Vagina (tissue), 2 donors: Measurements from ENCODE around the gene TAF3. TPM values are rescaled to one million over a fixed set of nuclear protein-coding genes. Genes with fewer than 3 reads are reported as not detected.

ENCODE experiments used
- DNase-seq, 2 donors: peaks; one replicate each; pipeline ENCODE4 v3.0.0-alpha.2; 2017; ENCODE audit errors: extremely low spot score in 2 of 2
- H3K27ac ChIP-seq: fragments of 200-600 bp; sonication (generic); one replicate; pipeline ENCODE4 v1.5.1; 2019
- H3K27me3 ChIP-seq: fragments of 200-600 bp; sonication (generic); one replicate; pipeline ENCODE4 v1.5.1; 2019
- H3K36me3 ChIP-seq, 2 donors: fragments of 200-600 bp; sonication (generic); one replicate each; pipeline ENCODE4 v1.5.1; 2017 to 2019
- H3K4me1 ChIP-seq: fragments of 200-600 bp; sonication (generic); one replicate; pipeline ENCODE4 v1.5.1; 2019
- H3K4me3 ChIP-seq, 2 donors: fragments of 200-600 bp; sonication (generic); 1 replicate in 1 of 2; 2 replicates in 1 of 2; pipeline ENCODE4 v1.5.1; 2016 to 2019
- H3K9me3 ChIP-seq: fragments of 200-600 bp; sonication (generic); one replicate; pipeline ENCODE4 v1.5.1; 2019
- CTCF ChIP-seq, 3 experiments: fragments of 450-650 bp in 2 of 3; fragments of 200-600 bp in 1 of 3; sonication (generic) in 1 of 3; IDR thresholded peaks; one replicate each; pipeline ENCODE4 v1.5.1; 2017 to 2019; ENCODE audit warnings: antibody characterized with exemption in 3 of 3, mild to moderate bottlenecking in 2 of 3, moderate library complexity in 2 of 3
- POLR2A ChIP-seq, 2 donors: fragments of 450-650 bp; IDR thresholded peaks; one replicate each; pipeline ENCODE4 v1.6.1; 2017; ENCODE audit warnings: antibody characterized with exemption in 2 of 2, mild to moderate bottlenecking in 2 of 2, moderate library complexity in 2 of 2
- POLR2AphosphoS5 ChIP-seq, 2 donors: sonication (generic); formaldehyde crosslinking; IDR thresholded peaks; one replicate each; pipeline ENCODE4 v1.9.0; 2017; ENCODE audit warnings: antibody characterized with exemption in 2 of 2, mild to moderate bottlenecking in 2 of 2, low read depth in 1 of 2; ENCODE audit not compliant: insufficient read depth in 1 of 2
- intact Hi-C: fragments of 100-400 bp; cut with DNase I; formaldehyde crosslinking; loops from one replicate; pipeline ENCODE4 v1.15.1; 2023
- total RNA-seq: library from RNA; depleted of rRNA; stranded (reverse); fragments of >200 nt; gene quantifications from one replicate; pipeline ENCODE4 v1.2.3, GENCODE V29; 2016

Gene TAF3
- total RNA-seq, 1 donor from 2014 or later = 9.8 TPM

GRCh38 chr10:7824251-7824650 is 5.9 kb downstream of the TAF3 start:
- intact Hi-C loops = no loop called here
- no peak for TF ChIP-seq POLR2AphosphoS5 (IDR thresholded peaks at IDR 0.05; ENCODE audit: insufficient read depth in 1 of 2, low read depth in 1 of 2)
- TF ChIP-seq POLR2A (IDR thresholded peaks at IDR 0.05) = no peak
- Histone ChIP-seq H3K36me3 (peaks cover 0 to 27% of the 10 kb centered on the region in 2 donors), H3K4me3 (no peak overlapping the region), H3K27ac (no peak overlapping the region), H3K27me3 (no peaks in the 10 kb centered on the region), H3K4me1 (peaks cover 17% of the 10 kb centered on the region), H3K9me3 (no peaks in the 10 kb centered on the region)
- no peak for DNase-seq

GRCh38 chr10:7826971-7827370 is 8.7 kb downstream of the TAF3 start:
- TF ChIP-seq POLR2AphosphoS5 (IDR thresholded peaks at IDR 0.05; ENCODE audit: insufficient read depth in 1 of 2, low read depth in 1 of 2) (no peak), POLR2A (IDR thresholded peaks at IDR 0.05) (no peak), CTCF (IDR thresholded peaks at IDR 0.05) (no peak)
- intact Hi-C loops = no loop called here

GRCh38 chr10:7829289-7829834 is 11.1 kb downstream of the TAF3 start:
- no peaks in the 10 kb centered on the region for H3K9me3 ChIP-seq

More at GRCh38 chr10:7826971-7827370, 8.7 kb downstream of the TAF3 start:
- Histone ChIP-seq H3K27ac (no peak overlapping the region), H3K36me3 (peaks cover 0 to 27% of the 10 kb centered on the region in 2 donors), H3K4me3 (no peak overlapping the region), H3K4me1 (no peaks in the 10 kb centered on the region), H3K9me3 (no peaks in the 10 kb centered on the region), H3K27me3 (no peaks in the 10 kb centered on the region)
- no peak for DNase-seq

GRCh38 chr10:7832060-7832459 is 13.8 kb downstream of the TAF3 start:
- Histone ChIP-seq H3K27me3 (no peaks in the 10 kb centered on the region), H3K27ac (no peak overlapping the region), H3K36me3 (peaks cover 0 to 4% of the 10 kb centered on the region in 2 donors), H3K9me3 (no peaks in the 10 kb centered on the region), H3K4me3 (no peak overlapping the region), H3K4me1 (no peaks in the 10 kb centered on the region)
- TF ChIP-seq CTCF (IDR thresholded peaks at IDR 0.05) = no peak
- TF ChIP-seq POLR2AphosphoS5 (IDR thresholded peaks at IDR 0.05; ENCODE audit: insufficient read depth in 1 of 2, low read depth in 1 of 2) = no peak
- no peak for TF ChIP-seq POLR2A (IDR thresholded peaks at IDR 0.05)
- no peak for DNase-seq
- intact Hi-C loops = no loop called here

More at GRCh38 chr10:7829289-7829834, 11.1 kb downstream of the TAF3 start:
- TF ChIP-seq CTCF (IDR thresholded peaks at IDR 0.05) = no peak
- no peak for TF ChIP-seq POLR2A (IDR thresholded peaks at IDR 0.05)
- no peak for TF ChIP-seq POLR2AphosphoS5 (IDR thresholded peaks at IDR 0.05; ENCODE audit: insufficient read depth in 1 of 2, low read depth in 1 of 2)
- intact Hi-C loops = no loop called here
- DNase-seq = no peak
- H3K27me3 ChIP-seq = no peaks in the 10 kb centered on the region
- no peak overlapping the region for H3K4me3 ChIP-seq
- H3K27ac ChIP-seq = no peak overlapping the region
- H3K36me3 ChIP-seq = peaks cover 0 to 24% of the 10 kb centered on the region in 2 donors
- H3K4me1 ChIP-seq = no peaks in the 10 kb centered on the region

- DNase-seq = no peak
- H3K36me3 ChIP-seq = no peaks in the 10 kb centered on the region
These were observed 14.9 kb downstream of the TAF3 start for GRCh38 chr10:7833210-7833609.

More at GRCh38 chr10:7833210-7833609, 14.9 kb downstream of the TAF3 start:
- Histone ChIP-seq H3K27ac (no peak overlapping the region), H3K27me3 (no peaks in the 10 kb centered on the region), H3K4me1 (no peaks in the 10 kb centered on the region), H3K4me3 (no peak overlapping the region), H3K9me3 (no peaks in the 10 kb centered on the region)
- intact Hi-C loops = no loop called here
- TF ChIP-seq POLR2AphosphoS5 (IDR thresholded peaks at IDR 0.05; ENCODE audit: insufficient read depth in 1 of 2, low read depth in 1 of 2) = no peak
- TF ChIP-seq POLR2A (IDR thresholded peaks at IDR 0.05) = no peak
- no peak for TF ChIP-seq CTCF (IDR thresholded peaks at IDR 0.05)
